Activated T-cell treated with anti-CD3 and anti-CD28 coated beads, Interleukin-2, amount 50 U/mL, for 1 hour (primary cell): ENCODE measurements around the gene ZBTB17.
"Not testable (repeated sequence)": the region's sequence is repeated elsewhere in the genome, so short reads cannot be mapped to it uniquely, and the experiment has no call there.

Experiments
- DNase-seq: peaks from one replicate; pipeline ENCODE4 v3.0.0-alpha.2; 2020

Gene ZBTB17

GRCh38 chr1:15985611-15986297 lies 9.9 kb upstream of the ZBTB17 start:
- no peak for DNase-seq

DNA sequence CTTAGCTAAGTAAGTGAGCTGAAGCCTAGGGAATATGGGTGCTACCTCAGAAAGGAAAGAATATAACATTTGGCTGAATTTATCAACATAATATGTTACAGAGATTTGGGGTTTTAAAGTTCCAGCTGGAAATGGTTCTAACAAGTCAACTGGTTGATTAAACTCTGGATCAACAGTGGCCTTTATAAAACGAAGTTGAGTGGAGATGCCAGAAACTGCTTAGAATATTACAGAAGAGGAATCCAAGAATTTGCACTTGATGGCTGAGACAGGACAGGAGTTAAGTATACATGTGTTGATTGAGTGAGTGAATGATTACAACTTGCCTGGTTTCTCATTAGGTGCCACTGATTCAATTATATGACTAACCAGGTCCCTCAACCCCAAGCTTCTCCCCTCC lies 7.4 kb upstream of the ZBTB17 start:
- DNase-seq, result no peak

DNA sequence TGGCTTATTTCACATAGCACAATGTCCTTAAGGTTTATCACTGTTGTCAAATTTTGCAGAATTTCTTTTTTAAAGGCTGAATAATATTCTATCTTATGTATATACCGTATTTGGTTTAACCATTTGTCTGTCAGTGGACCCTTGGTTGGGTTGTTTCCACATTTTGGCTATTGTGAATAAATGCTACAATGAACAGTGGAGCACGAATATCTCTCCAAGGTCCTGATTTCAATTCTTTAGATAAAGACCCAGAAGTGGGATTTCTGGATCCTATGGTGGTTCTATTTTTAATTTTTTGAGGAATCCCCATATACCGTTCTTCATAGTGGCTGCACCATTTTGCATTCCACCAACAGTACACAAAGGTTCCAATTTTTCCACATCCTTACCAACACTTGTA lies 5.8 kb upstream of the ZBTB17 start:
- DNase-seq, result no peak

- not testable (repeated sequence) for DNase-seq
Measured at GRCh38 chr1:15977947-15978346, 2.0 kb upstream of the ZBTB17 start.

DNA sequence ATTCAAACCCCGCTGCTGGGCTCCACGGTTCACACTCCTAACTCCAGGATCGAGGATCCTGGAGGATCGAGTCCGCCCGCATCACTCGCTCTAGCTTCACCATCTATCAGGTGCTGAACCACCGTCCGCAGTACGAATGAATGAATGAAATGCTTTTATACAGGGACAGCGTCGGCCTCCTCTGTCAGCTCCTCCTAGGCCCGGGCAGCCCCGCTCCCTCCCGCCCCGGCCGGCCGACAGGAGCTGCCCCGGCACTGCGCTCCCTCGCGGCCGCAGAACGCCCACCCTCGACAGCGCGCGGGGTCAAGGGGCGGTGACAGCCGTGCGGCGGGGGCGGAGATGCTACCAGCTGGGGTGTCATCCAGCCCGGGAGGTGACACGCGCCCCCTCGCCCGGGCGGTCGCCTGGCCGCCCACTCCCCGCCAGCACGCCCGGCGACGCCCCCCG lies 520 bp downstream of the ZBTB17 start:
- DNase-seq, result no peak

DNA sequence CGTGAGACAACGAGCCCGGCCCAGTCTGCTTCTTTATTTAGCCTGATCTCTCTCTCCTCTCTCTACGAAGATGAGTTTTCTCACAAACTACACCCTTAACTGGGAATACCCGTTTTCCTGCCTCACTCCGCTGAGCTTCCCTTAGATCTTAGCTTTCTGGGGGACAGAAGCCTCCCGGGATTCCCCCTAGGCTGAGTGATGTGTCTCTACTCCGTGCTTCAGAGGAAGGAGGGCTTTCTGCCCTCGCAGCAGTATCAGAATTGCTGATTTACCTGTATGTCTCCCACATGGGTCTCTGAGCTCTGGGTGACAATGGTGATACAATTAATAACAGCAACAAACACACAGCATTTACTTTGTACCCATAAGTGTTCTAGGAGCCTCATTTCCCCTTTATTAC lies 1.0 kb downstream of the ZBTB17 start:
- DNase-seq, result no peak

- no peak for DNase-seq
Measured at GRCh38 chr1:15973772-15974171, 2.1 kb downstream of the ZBTB17 start.

DNA sequence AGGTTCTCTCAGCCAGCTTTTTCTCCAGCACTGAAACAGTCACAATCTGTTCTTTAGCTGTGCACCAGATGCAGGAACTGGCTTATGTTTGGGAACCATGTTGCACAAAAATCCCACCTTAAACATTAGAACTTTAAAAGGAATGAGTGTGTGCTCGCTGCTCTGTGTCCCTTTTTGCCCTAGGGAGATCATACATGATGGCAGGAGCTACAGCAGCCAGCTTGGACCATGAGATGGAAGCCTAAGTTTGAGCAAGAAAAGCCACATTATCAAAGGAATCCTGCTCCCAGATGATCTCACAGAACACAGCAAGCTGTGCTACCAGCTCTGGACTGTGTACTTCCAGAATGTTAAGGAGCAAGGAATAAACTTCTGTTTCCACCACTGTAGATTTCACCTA lies 3.5 kb downstream of the ZBTB17 start:
- DNase-seq, result no peak

GRCh38 chr1:15970911-15971310 lies 5.0 kb downstream of the ZBTB17 start:
- DNase-seq, result no peak

GRCh38 chr1:15969321-15969880 lies 6.5 kb downstream of the ZBTB17 start:
- DNase-seq, result no peak

DNA sequence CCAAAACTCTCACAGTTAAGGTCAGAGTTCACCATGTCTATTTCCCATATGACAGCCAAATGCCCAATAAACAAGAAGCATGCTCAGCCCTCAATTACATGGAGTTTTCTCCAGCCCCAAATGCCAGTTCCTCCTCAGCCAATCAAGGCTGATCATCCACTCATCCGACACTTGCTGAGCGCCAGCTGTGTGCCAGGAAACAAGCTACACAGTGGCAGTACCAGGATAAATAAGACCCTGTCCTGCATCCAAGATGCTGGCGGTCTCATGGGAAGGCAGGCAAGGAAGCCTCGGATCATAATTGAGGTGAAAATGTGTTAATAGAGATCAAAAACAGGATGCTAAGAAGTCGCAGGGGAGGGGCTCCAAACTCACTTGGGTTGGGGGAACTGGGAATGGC lies 7.7 kb downstream of the ZBTB17 start:
- no peak for DNase-seq

- no peak for DNase-seq
Measured at GRCh38 chr1:15966956-15967344, 9.0 kb downstream of the ZBTB17 start.

- peak; percentile 63 for DNase-seq
Measured at GRCh38 chr1:15966081-15966955, 9.6 kb downstream of the ZBTB17 start.

DNA sequence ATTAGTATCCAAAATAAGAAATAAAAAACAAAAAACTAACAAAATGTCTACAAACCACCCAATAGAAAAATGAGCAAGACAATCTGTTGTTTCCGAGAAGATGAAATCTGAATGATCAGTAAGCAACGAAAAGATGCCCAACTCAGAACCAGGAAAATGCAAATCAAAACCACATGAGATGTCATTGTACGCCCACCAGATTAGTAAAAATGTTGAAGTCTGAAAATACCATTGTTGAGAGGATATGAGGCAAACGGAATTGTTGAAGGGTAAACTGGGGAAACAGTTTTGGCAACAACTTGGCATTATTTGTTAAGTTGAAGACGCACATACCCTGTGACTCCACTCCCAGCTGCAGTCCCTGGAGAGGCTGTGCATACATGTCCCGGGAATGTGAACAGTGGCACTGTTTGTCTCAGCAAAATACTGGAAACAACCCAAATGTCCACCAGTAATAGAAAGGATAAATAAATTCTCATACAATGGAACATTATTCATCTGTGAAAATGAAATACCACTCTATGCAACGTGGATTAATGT lies 10.6 kb downstream of the ZBTB17 start:
- no peak for DNase-seq

DNA sequence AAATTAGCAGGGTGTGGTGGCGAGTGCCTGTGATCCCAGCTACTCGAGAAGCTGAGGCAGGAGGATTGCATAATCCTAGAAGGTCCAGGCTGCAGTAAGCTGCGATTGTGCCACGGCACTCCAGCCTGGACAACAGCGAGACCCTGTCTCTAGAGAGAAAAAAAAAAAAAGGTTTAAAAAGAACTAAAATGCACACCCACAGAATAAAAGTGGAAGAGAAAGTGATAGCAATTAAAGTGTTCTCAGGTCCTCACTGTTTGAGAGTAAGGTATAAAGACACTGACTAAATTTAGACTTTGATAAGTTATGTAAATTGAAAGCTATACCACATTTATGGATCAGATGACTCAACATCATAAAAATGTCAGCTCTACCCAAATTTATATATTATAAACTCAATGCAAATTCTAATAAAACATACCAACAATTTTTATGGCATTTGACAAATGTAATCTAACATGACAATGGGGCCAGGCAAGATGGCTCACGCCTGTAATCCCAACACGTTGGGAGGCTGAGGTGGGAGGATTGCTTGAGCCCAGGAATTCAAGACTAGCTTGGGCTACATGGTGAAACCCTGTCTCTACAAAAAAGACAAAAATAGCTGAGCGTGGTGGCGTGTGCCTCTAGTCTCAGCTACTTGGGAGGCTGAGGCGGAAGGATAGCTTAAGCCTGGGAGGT lies 11.8 kb downstream of the ZBTB17 start:
- no peak for DNase-seq

DNA sequence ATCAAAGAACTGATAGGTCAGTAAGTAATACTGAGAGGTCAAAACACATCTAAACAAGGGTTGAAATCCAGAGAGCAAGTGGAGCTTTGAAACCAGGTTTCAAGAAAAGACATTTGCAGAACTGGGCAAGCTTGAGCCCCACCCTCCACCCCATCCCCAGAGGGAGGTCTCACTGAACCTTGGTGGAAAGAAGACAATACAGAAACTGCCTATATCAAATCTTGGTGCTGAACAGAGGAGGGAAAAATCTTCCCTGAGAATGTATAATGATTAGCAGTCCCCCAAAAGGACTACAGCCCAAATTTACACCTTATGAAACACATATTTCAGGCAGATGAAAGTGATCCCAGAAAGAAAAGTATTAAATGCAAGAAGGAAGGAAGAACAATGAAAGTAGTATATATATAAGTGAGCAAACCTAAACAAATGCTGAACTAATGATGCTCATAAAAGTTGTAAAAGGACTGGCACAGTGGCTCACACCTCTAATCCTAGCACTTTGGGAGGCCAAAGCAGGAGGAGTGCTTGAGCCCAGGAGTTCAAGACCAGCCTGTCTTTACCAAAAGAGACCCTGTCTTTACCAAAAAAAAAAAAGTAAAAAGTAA lies 12.4 kb downstream of the ZBTB17 start:
- no peak for DNase-seq

DNA sequence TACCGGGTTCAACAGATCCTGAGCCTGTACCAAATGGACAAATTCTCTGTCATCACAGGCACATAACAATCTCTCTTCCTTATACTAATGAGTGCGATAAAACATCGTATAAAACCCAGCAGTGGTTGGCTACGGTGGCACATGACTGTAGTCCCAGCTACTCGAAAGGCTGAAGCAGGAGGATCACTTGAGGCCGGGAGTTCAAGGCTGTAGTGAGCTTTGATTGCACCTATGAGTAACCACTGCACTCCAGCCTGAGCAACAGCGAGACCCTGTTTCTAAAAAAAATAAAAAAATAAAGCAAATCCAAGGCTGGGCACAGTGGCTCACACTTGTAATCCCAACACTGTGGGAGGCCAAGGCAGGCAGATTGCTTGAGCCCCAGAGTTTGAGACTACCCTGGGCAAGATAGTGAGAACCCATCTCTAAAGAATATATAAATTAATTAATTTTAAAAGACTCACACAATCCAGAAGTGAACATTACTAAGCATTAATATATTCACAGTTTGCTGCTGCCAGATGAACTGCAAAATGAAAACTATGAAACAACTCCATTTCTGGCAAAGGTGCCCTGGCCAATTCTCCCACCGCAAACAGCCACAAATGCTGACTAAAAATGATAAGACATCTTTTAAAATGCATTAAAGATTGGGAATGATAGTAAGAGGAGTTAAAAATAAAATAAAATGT lies 13.1 kb downstream of the ZBTB17 start:
- DNase-seq, result no peak

DNA sequence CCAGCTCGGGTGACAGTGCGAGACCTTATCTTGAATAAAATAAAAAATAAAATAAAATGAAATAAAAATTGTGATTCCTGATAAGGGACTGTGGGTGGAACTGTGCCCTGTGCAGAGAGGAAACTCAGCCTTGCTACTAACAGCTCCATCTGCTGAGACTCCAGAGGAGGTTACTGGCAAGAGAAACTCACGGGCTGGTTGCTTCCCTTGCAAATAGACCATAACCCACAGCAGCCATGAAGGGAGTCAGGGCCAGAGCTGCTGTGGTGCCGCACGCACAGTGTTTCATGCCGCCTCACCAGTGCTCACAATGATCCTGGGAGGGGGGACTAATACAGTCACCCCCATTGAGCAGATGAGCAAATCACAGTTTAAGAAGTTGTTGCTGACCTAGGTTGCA lies 13.7 kb downstream of the ZBTB17 start:
- DNase-seq, result no peak

GRCh38 chr1:15961492-15961891 lies 14.4 kb downstream of the ZBTB17 start:
- no peak for DNase-seq

- no peak for DNase-seq
Measured at GRCh38 chr1:15960808-15961207, 15.1 kb downstream of the ZBTB17 start.

DNA sequence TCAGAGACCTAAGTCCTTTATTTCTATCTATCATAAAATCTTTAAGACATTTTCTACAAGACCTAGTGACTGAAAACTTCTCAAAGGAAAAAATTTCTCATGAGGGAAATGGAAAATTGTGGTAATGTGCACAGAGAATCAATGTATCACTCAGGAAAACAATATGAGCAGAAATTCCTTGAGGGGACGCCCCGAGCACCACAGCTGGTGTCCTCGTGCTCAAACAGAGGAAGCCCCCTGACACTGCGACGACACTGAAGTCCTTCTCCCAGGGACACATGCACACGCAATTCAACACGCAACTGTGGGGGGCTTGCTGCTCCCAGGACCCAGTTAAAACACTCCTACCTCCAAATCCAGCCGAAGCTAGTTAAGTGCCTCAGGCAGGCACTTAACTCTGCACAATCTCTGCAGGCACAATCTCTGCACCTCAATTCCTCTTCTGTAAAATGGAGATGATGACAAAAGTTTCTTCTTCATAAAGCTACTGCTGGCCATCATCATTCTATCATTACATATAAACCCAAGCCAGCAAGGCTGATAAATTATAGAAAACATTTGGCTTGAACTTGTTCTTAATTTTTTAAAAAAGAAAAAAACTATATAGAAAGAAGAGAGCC lies 16.0 kb downstream of the ZBTB17 start:
- DNase-seq, result no peak

DNA sequence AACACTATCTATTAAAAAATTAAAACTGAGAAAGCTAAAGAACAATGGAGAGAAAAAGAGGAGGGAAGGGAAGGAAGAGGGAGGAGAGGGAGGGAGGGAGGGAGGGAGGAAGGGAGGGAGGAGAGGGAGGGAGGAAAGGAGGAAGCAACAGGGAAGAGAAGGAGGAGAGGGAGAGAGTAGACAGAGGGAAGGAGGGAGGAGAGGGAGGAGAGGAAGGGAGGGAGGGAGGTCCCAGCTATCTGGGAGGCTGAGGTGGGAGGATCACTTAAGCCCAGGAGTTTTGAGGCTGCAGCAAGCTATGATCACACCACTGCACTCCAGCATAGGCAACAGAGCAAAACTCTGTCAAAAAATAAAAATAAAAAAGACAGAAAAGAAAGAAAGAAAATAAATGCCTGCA lies 16.5 kb downstream of the ZBTB17 start:
- DNase-seq, result no peak
